HEK293 (cell line): ENCODE measurements around the gene CETN3.
"Not testable (repeated sequence)": the region's sequence is repeated elsewhere in the genome, so short reads cannot be mapped to it uniquely, and the experiment has no call there.

Source experiments
- HOXA7 ChIP-seq: sonication (generic); formaldehyde crosslinking; IDR thresholded peaks from 2 replicates; pipeline ENCODE4 v1.8.1; 2022; ENCODE audit warnings: missing genetic modification reagents, borderline replicate concordance
- TF ChIP-seq, protein P1 (sequence below): fragments of 450-650 bp; formaldehyde crosslinking; IDR thresholded peaks from 2 replicates; pipeline ENCODE4 v1.5.1; 2016; ENCODE audit warnings: missing biosample characterization, missing genetic modification characterization
- TF ChIP-seq, protein P2 (sequence below): fragments of 450-650 bp; formaldehyde crosslinking; IDR thresholded peaks from 2 replicates; pipeline ENCODE4 v1.5.1; 2016; ENCODE audit warnings: missing biosample characterization, missing genetic modification characterization

DNA sequence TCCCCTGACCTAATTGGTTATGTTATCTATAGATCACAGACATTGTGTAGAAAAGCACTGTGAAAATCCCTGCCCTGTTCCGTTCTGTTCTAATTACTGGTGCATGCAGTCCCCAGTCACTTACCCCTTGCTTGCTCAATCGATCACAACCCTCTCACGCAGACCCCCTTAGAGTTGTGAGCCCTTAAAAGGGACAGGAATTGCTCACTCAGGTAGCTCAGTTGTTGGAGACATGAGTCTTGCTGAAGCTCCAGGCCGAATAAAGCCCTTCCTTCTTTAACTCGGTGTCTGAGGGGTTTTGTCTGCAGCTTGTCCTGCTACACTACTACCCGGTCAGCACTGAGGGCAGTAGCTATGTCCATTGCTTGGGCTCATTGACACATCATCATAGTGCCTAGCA, 65.8 kb downstream of the CETN3 start:
- TF ChIP-seq, protein P1, sequence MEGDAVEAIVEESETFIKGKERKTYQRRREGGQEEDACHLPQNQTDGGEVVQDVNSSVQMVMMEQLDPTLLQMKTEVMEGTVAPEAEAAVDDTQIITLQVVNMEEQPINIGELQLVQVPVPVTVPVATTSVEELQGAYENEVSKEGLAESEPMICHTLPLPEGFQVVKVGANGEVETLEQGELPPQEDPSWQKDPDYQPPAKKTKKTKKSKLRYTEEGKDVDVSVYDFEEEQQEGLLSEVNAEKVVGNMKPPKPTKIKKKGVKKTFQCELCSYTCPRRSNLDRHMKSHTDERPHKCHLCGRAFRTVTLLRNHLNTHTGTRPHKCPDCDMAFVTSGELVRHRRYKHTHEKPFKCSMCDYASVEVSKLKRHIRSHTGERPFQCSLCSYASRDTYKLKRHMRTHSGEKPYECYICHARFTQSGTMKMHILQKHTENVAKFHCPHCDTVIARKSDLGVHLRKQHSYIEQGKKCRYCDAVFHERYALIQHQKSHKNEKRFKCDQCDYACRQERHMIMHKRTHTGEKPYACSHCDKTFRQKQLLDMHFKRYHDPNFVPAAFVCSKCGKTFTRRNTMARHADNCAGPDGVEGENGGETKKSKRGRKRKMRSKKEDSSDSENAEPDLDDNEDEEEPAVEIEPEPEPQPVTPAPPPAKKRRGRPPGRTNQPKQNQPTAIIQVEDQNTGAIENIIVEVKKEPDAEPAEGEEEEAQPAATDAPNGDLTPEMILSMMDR (tag by site-specific recombination), result not testable (repeated sequence)
- TF ChIP-seq, protein P2, sequence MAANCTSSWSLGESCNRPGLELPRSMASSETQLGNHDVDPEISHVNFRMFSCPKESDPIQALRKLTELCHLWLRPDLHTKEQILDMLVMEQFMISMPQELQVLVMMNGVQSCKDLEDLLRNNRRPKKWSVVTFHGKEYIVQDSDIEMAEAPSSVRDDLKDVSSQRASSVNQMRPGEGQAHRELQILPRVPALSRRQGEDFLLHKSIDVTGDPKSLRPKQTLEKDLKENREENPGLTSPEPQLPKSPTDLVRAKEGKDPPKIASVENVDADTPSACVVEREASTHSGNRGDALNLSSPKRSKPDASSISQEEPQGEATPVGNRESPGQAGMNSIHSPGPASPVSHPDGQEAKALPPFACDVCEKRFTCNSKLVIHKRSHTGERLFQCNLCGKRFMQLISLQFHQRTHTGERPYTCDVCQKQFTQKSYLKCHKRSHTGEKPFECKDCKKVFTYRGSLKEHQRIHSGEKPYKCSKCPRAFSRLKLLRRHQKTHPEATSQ (tag by site-specific recombination), result not testable (repeated sequence)
- not testable (repeated sequence) for TF ChIP-seq HOXA7 (CRISPR knock-in tag)
